Measurements from ENCODE around the gene JPH2. TPM values are rescaled to one million over a fixed set of nuclear protein-coding genes. Genes with fewer than 3 reads are reported as not detected.

The JPH2 gene
- total and polyA plus RNA-seq, 10 of the 15 experiments (the other 5 are each of a cell fraction or from before 2014, with no cell fraction given), result 0.16 TPM; not detected in 9

DNA sequence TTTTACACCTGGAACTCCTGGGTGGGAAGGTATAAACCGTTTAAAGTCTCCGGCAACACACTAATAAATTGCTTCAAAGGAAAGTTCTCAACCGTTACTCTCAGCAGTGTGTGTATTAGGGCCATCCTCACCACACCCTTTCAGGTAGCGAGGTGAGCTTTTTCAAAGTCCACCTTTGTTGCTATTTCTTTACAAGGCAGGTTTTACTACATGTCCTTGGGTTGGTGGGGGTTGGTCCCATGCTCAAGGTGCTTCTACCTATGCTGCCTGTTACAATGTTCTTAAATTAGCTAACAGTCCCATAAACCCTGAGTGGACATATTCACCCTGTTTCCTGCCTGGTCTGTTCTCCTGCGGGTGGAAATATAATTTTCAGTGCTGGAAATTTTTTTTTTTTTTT lies 36.7 kb upstream of the JPH2 start (continued):
- no peak for TF ChIP-seq TCF7 (IDR thresholded peaks at IDR 0.05; ENCODE audit: borderline replicate concordance)
- TF ChIP-seq RUNX3 (IDR thresholded peaks at IDR 0.05; ENCODE audit: low read length), result no peak
- TF ChIP-seq, protein P1, sequence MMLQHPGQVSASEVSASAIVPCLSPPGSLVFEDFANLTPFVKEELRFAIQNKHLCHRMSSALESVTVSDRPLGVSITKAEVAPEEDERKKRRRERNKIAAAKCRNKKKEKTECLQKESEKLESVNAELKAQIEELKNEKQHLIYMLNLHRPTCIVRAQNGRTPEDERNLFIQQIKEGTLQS (IDR thresholded peaks at IDR 0.05; ENCODE audit: borderline replicate concordance, extremely low read depth, low read depth, low read length), result no peak
- no peak for TF ChIP-seq MYC (IDR thresholded peaks at IDR 0.05; ENCODE audit: insufficient read depth, insufficient read length, insufficient replicate concordance, low read length, severe bottlenecking)
- no peak for TF ChIP-seq EGR1 (IDR thresholded peaks at IDR 0.05; ENCODE audit: borderline replicate concordance in 1 of 2, low read depth in 2 of 2, low read length in 2 of 2)
- TF ChIP-seq, protein P2, sequence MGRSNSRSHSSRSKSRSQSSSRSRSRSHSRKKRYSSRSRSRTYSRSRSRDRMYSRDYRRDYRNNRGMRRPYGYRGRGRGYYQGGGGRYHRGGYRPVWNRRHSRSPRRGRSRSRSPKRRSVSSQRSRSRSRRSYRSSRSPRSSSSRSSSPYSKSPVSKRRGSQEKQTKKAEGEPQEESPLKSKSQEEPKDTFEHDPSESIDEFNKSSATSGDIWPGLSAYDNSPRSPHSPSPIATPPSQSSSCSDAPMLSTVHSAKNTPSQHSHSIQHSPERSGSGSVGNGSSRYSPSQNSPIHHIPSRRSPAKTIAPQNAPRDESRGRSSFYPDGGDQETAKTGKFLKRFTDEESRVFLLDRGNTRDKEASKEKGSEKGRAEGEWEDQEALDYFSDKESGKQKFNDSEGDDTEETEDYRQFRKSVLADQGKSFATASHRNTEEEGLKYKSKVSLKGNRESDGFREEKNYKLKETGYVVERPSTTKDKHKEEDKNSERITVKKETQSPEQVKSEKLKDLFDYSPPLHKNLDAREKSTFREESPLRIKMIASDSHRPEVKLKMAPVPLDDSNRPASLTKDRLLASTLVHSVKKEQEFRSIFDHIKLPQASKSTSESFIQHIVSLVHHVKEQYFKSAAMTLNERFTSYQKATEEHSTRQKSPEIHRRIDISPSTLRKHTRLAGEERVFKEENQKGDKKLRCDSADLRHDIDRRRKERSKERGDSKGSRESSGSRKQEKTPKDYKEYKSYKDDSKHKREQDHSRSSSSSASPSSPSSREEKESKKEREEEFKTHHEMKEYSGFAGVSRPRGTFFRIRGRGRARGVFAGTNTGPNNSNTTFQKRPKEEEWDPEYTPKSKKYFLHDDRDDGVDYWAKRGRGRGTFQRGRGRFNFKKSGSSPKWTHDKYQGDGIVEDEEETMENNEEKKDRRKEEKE (IDR thresholded peaks at IDR 0.05), result no peak

DNA sequence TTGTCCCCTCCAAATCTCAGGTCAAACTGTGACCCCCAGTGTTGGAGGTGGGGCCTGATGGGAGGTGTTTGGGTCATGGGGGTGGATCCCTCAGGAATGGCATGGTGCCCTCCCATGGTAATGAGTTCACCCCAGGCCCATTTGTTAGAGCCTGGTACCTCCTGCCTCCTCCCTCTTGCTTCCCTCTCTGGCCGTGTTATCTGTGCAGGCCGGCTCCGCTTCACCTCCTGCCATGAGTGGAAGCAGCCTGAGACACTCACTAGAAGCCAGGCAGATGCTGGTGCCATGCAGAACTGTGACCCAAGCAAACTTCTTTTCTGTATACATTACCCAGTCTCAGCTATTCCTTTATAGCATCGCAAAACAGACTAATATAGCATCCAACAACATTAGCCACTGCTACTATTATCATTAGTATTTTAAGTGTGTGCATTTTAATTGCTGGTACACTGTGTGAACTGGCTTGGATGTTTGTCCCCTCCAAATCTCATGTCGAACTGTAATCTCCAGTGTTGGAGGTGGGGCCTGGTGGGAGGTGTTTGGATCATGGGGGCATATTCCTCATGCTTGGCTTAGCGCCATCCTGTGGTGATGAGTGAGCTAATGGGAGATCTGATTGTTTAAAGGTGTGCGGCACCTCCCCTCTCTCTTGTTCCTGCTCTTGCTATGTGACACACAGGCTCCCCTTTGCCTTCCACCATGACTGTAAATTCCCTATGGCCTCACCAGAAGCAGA lies 35.8 kb upstream of the JPH2 start:
- no peaks in the 10 kb centered on the region for H3K79me2 ChIP-seq (ENCODE audit: control insufficient read depth, insufficient read depth, low read length)
- ATAC-seq, result no peak
- no peaks in the 10 kb centered on the region for H3K36me3 ChIP-seq (ENCODE audit: control insufficient read depth in 2 of 2, insufficient read depth in 2 of 2, low read length in 1 of 2)
- no peak overlapping the region for H2AFZ ChIP-seq (ENCODE audit: control insufficient read depth, low read depth, low read length)
- H3K27ac ChIP-seq (ENCODE audit: control insufficient read depth, insufficient read depth), result no peak overlapping the region
- H3K4me2 ChIP-seq (ENCODE audit: control insufficient read depth, insufficient read depth), result no peak overlapping the region
- ChIA-PET CTCF (no interaction called here), RAD21 (ENCODE audit: unreplicated experiment) (no interaction called here), POLR2A (no interaction called here), SMC1A (ENCODE audit: uncharacterized antibody, unreplicated experiment) (interaction anchor here (0.6 kb wide), 1 partner anchor 59 kb away, joined by 3 read pairs; no protein-coding TSS in a partner anchor)
- no TSS peak for BruUV-seq (replicated peaks)
- FAIRE-seq, result no peak
- H3K27me3 ChIP-seq (replicated peaks in 1 of 2; ENCODE audit: control insufficient read depth in 2 of 2, insufficient read depth in 2 of 2, low read length in 1 of 2), result no peaks in the 10 kb centered on the region
- H4K20me1 ChIP-seq (ENCODE audit: control insufficient read depth, insufficient read depth), result no peaks in the 10 kb centered on the region
- intact Hi-C loops (cut with micrococcal nuclease; ENCODE audit: unreplicated experiment) (no loop called here), in situ Hi-C loops (cut with MboI) (no loop called here)
- WGBS (ENCODE audit: insufficient coverage, insufficient replicate concordance, low lambda C conversion rate, missing lambda C conversion rate), result 55% methylated on average over 7 of the region's 7 CpGs
- H3K9ac ChIP-seq (ENCODE audit: control insufficient read depth, insufficient read depth, low read length), result no peak overlapping the region
- DNase-seq (ENCODE audit: low read depth, low spot score), result no peak
- H3K4me1 ChIP-seq (ENCODE audit: control insufficient read depth, insufficient read depth, low read length), result peaks cover 14% of the 10 kb centered on the region
- H3K4me3 ChIP-seq, result no peak overlapping the region
- no peaks in the 10 kb centered on the region for H3K9me3 ChIP-seq (replicated peaks; ENCODE audit: control insufficient read depth, insufficient read depth, low read length)
- TF ChIP-seq, protein P1 (IDR thresholded peaks at IDR 0.05; ENCODE audit: borderline replicate concordance, extremely low read depth, low read depth, low read length), result no peak
- TF ChIP-seq ZNF217 (IDR thresholded peaks at IDR 0.05), result no peak
- TF ChIP-seq, protein P2 (IDR thresholded peaks at IDR 0.05), result no peak
- no peak for TF ChIP-seq EZH2 (IDR thresholded peaks at IDR 0.05; ENCODE audit: borderline replicate concordance, control insufficient read depth, low read depth, low read length)
- TF ChIP-seq, protein P3, sequence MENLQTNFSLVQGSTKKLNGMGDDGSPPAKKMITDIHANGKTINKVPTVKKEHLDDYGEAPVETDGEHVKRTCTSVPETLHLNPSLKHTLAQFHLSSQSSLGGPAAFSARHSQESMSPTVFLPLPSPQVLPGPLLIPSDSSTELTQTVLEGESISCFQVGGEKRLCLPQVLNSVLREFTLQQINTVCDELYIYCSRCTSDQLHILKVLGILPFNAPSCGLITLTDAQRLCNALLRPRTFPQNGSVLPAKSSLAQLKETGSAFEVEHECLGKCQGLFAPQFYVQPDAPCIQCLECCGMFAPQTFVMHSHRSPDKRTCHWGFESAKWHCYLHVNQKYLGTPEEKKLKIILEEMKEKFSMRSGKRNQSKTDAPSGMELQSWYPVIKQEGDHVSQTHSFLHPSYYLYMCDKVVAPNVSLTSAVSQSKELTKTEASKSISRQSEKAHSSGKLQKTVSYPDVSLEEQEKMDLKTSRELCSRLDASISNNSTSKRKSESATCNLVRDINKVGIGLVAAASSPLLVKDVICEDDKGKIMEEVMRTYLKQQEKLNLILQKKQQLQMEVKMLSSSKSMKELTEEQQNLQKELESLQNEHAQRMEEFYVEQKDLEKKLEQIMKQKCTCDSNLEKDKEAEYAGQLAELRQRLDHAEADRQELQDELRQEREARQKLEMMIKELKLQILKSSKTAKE (IDR thresholded peaks at IDR 0.05; ENCODE audit: low read depth, poor library complexity, severe bottlenecking), result no peak
- no peak for TF ChIP-seq NR2C1 (IDR thresholded peaks at IDR 0.05)
- TF ChIP-seq ZNF24 (IDR thresholded peaks at IDR 0.05), result no peak

Data from GM12878 (cell line).